HCT116 (cell line): ENCODE results near the gene CHURC1.

Experiments
- CBX3 ChIP-seq: IDR thresholded peaks from 2 replicates; pipeline ENCODE4 v1.6.1; 2012; ENCODE audit warnings: low read depth
- CEBPB ChIP-seq: IDR thresholded peaks from 2 replicates; pipeline ENCODE4 v1.6.1; 2012; ENCODE audit warnings: low read depth
- EGR1 ChIP-seq: IDR thresholded peaks from 2 replicates; pipeline ENCODE4 v1.6.1; 2012; ENCODE audit warnings: low read depth
- EZH2 ChIP-seq: fragments of 200-600 bp; sonication (generic); IDR thresholded peaks from 2 replicates; pipeline ENCODE4 v1.6.1; 2017; ENCODE audit warnings: antibody characterized with exemption, mixed run types
- POLR2A ChIP-seq: IDR thresholded peaks from 2 replicates; pipeline ENCODE4 v1.7.0; 2011; ENCODE audit warnings: borderline replicate concordance; ENCODE audit not compliant: insufficient read depth, insufficient read length; ENCODE audit errors: extremely low read depth
- ZFX ChIP-seq: fragments of 450-650 bp; IDR thresholded peaks from 2 replicates; pipeline ENCODE4 v1.6.1; 2017
- ZNF274 ChIP-seq: fragments of 200-500 bp; sonication (Bioruptor generic); IDR thresholded peaks from 2 replicates; pipeline ENCODE4 v1.6.1; 2014; ENCODE audit warnings: mild to moderate bottlenecking, low read depth, low read length, inconsistent platforms
- TF ChIP-seq, protein P1 (sequence below), 3 experiments: fragments of 200-600 bp in 1 of 3; sonication (generic) in 1 of 3; IDR thresholded peaks in 2 of 3; conservative IDR thresholded peaks in 1 of 3; 2 replicates each; pipeline ENCODE4 v1.5.1; 2012 to 2017; ENCODE audit warnings: low read depth in 2 of 3, low read length in 2 of 3, antibody characterized with exemption in 1 of 3, borderline replicate concordance in 1 of 3, control low read depth in 1 of 3, mild to moderate bottlenecking in 1 of 3, mixed read lengths in 1 of 3, mixed run types in 1 of 3, moderate library complexity in 1 of 3; ENCODE audit not compliant: insufficient read depth in 1 of 3
- TF ChIP-seq, protein P2 (sequence below): IDR thresholded peaks from 2 replicates; pipeline ENCODE4 v1.6.1; 2011; ENCODE audit warnings: mild to moderate bottlenecking, low read length, moderate library complexity; ENCODE audit not compliant: insufficient replicate concordance; ENCODE audit errors: extremely low read depth
- TF ChIP-seq, protein P3 (sequence below): IDR thresholded peaks from 2 replicates; pipeline ENCODE4 v1.6.1; 2012

DNA sequence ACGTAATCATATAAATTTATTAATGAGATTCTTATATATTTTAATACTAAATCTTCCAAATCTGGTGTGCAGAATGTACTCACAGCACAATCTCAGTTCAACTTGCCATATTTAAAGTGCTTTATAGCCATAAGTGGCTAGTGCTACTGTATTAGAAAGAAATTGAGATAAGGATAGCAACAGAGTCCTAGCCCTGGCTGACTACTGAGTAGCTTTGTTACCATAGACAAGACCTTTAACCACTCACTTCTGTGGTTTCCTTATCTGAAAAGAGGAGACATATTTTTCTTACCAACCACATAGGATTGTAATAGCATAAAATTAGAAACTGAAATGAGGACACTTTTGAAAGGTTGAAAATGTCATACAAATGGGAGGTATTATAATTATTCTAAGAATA is 2.0 kb upstream of the CHURC1 start:
- no peak for TF ChIP-seq ZNF274
- no peak for TF ChIP-seq EZH2
- no peak for TF ChIP-seq POLR2A
- TF ChIP-seq, protein P1, sequence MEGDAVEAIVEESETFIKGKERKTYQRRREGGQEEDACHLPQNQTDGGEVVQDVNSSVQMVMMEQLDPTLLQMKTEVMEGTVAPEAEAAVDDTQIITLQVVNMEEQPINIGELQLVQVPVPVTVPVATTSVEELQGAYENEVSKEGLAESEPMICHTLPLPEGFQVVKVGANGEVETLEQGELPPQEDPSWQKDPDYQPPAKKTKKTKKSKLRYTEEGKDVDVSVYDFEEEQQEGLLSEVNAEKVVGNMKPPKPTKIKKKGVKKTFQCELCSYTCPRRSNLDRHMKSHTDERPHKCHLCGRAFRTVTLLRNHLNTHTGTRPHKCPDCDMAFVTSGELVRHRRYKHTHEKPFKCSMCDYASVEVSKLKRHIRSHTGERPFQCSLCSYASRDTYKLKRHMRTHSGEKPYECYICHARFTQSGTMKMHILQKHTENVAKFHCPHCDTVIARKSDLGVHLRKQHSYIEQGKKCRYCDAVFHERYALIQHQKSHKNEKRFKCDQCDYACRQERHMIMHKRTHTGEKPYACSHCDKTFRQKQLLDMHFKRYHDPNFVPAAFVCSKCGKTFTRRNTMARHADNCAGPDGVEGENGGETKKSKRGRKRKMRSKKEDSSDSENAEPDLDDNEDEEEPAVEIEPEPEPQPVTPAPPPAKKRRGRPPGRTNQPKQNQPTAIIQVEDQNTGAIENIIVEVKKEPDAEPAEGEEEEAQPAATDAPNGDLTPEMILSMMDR (IDR thresholded peaks at IDR 0.05 in 2 of 3, conservative IDR thresholded peaks at IDR 0.05 in 1 of 3; ENCODE audit: borderline replicate concordance in 1 of 3, insufficient read depth in 1 of 3, low read depth in 2 of 3, low read length in 2 of 3): no peak
- no peak for TF ChIP-seq CBX3
- TF ChIP-seq CEBPB: no peak
- TF ChIP-seq, protein P2, sequence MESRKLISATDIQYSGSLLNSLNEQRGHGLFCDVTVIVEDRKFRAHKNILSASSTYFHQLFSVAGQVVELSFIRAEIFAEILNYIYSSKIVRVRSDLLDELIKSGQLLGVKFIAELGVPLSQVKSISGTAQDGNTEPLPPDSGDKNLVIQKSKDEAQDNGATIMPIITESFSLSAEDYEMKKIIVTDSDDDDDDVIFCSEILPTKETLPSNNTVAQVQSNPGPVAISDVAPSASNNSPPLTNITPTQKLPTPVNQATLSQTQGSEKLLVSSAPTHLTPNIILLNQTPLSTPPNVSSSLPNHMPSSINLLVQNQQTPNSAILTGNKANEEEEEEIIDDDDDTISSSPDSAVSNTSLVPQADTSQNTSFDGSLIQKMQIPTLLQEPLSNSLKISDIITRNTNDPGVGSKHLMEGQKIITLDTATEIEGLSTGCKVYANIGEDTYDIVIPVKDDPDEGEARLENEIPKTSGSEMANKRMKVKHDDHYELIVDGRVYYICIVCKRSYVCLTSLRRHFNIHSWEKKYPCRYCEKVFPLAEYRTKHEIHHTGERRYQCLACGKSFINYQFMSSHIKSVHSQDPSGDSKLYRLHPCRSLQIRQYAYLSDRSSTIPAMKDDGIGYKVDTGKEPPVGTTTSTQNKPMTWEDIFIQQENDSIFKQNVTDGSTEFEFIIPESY: no peak
- no peak for TF ChIP-seq EGR1
- no peak for TF ChIP-seq ZFX
- TF ChIP-seq, protein P3, sequence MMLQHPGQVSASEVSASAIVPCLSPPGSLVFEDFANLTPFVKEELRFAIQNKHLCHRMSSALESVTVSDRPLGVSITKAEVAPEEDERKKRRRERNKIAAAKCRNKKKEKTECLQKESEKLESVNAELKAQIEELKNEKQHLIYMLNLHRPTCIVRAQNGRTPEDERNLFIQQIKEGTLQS: no peak
